Upper lobe of left lung (tissue), 6 donors: ENCODE results near the gene LRRFIP1. TPM values are rescaled to one million over a fixed set of nuclear protein-coding genes. Genes with fewer than 3 reads are reported as not detected.
"Not testable (repeated sequence)": the region's sequence is repeated elsewhere in the genome, so short reads cannot be mapped to it uniquely, and the experiment has no call there.

Experiments used
- ATAC-seq, 2 donors: fragments of 200-7000 bp; cut with Tn5 transposase; one replicate each; pipeline ENCODE4 v1.9.1; 2022; ENCODE audit warnings: mild to moderate bottlenecking in 2 of 2, moderate library complexity in 2 of 2; ENCODE audit not compliant: low FRiP score in 2 of 2
- DNase-seq, 2 donors: peaks; one replicate each; pipeline ENCODE4 v3.0.0-alpha.2; 2019 to 2020
- H3K27ac ChIP-seq, 4 donors: fragments of 200-600 bp; sonication (generic); one replicate each; pipeline ENCODE4 v1.5.1; 2016 to 2019
- H3K27me3 ChIP-seq, 4 donors: fragments of 200-600 bp; sonication (generic); one replicate each; pipeline ENCODE4 v1.5.1; 2017 to 2019
- H3K36me3 ChIP-seq, 4 donors: fragments of 200-600 bp; sonication (generic); one replicate each; pipeline ENCODE4 v1.5.1; 2016 to 2019
- H3K4me1 ChIP-seq, 4 donors: fragments of 200-600 bp; sonication (generic); one replicate each; pipeline ENCODE4 v1.5.1; 2018 to 2019
- H3K4me3 ChIP-seq, 4 donors: fragments of 200-600 bp; sonication (generic); one replicate each; pipeline ENCODE4 v1.5.1; 2017 to 2019; ENCODE audit warnings: mild to moderate bottlenecking in 2 of 4, moderate library complexity in 1 of 4
- H3K9me3 ChIP-seq, 4 donors: fragments of 200-600 bp; sonication (generic); one replicate each; pipeline ENCODE4 v1.5.1; 2018 to 2019
- CTCF ChIP-seq, 6 experiments: fragments of 450-650 bp in 4 of 6; fragments of 200-600 bp in 2 of 6; sonication (generic) in 2 of 6; IDR thresholded peaks; one replicate each; pipeline ENCODE4 v1.5.1; 2016 to 2019; ENCODE audit warnings: antibody characterized with exemption in 6 of 6
- EP300 ChIP-seq, 4 donors: sonication (generic); formaldehyde crosslinking; IDR thresholded peaks; one replicate each; pipeline ENCODE4 v1.5.1; 2017; ENCODE audit warnings: antibody characterized with exemption in 4 of 4, control low read depth in 2 of 4
- POLR2A ChIP-seq, 4 donors: fragments of 450-650 bp; IDR thresholded peaks; one replicate each; pipeline ENCODE4 v1.5.1; 2016 to 2017; ENCODE audit warnings: antibody characterized with exemption in 4 of 4, mild to moderate bottlenecking in 2 of 4
- POLR2AphosphoS5 ChIP-seq, 2 donors: sonication (generic); formaldehyde crosslinking; IDR thresholded peaks; one replicate each; pipeline ENCODE4 v1.5.1; 2017; ENCODE audit warnings: antibody characterized with exemption in 2 of 2
- WGBS, 2 donors: methylation state at CpG; one replicate each; pipeline ENCODE4 v1.1.5; 2017 to 2018; 5-methylcytosine and 5-hydroxymethylcytosine counted together
- total RNA-seq, 6 donors: library from RNA; depleted of rRNA in 4 of 6; stranded (reverse); fragments of >200 nt in 4 of 6; gene quantifications; one replicate each; pipeline versions ENCODE4 v1.1.0 to v1.2.1, GENCODE V29; 2016 to 2021
- donor health status: DM: no; HTN: no; CAD: no; lungs with moderate emphysema.
- donor health status: DM: no; HTN: yes; CAD: no; lungs with severe emphysema.

LRRFIP1 gene
- total RNA-seq, 6 donors from 2014 or later, result 185 to 291 (median 242) TPM

- H3K27ac ChIP-seq, result no peak overlapping the region
- H3K4me3 ChIP-seq, result no peak overlapping the region
- DNase-seq, result no peak
- H3K27me3 ChIP-seq, result no peaks in the 10 kb centered on the region
- TF ChIP-seq POLR2A (IDR thresholded peaks at IDR 0.05) (no peak), POLR2AphosphoS5 (IDR thresholded peaks at IDR 0.05) (no peak), EP300 (IDR thresholded peaks at IDR 0.05) (no peak), CTCF (IDR thresholded peaks at IDR 0.05) (no peak)
- no peak for ATAC-seq
- peaks cover 21 to 36% (median 30%) of the 10 kb centered on the region in 4 donors for H3K4me1 ChIP-seq
- H3K36me3 ChIP-seq, result peaks cover 17 to 46% (median 30%) of the 10 kb centered on the region in 4 donors
- WGBS, 2 donors, result 89 to 92% methylated on average over 13 to 15 of the region's 15 CpGs
- no peaks in the 10 kb centered on the region for H3K9me3 ChIP-seq
Measured at GRCh38 chr2:237746302-237747080, 119.1 kb downstream of the LRRFIP1 start.

- Histone ChIP-seq H3K4me3 (no peak overlapping the region), H3K36me3 (peaks cover 18 to 53% (median 37%) of the 10 kb centered on the region in 4 donors), H3K4me1 (peaks cover 21 to 30% (median 26%) of the 10 kb centered on the region in 4 donors), H3K9me3 (no peaks in the 10 kb centered on the region), H3K27ac (no peak overlapping the region), H3K27me3 (no peaks in the 10 kb centered on the region)
- ATAC-seq, result no peak
- WGBS, 2 donors, result 92 to 96% methylated on average over 5 to 9 of the region's 9 CpGs
- DNase-seq, result no peak
- no peak for TF ChIP-seq EP300 (IDR thresholded peaks at IDR 0.05)
- TF ChIP-seq CTCF (IDR thresholded peaks at IDR 0.05), result no peak
- TF ChIP-seq POLR2A (IDR thresholded peaks at IDR 0.05), result no peak
- TF ChIP-seq POLR2AphosphoS5 (IDR thresholded peaks at IDR 0.05), result no peak
Measured at GRCh38 chr2:237747189-237747588, 119.8 kb downstream of the LRRFIP1 start.

GRCh38 chr2:237749002-237749401 lies 121.6 kb downstream of the LRRFIP1 start:
- TF ChIP-seq EP300 (IDR thresholded peaks at IDR 0.05) (no peak), POLR2A (IDR thresholded peaks at IDR 0.05) (no peak), CTCF (IDR thresholded peaks at IDR 0.05) (no peak), POLR2AphosphoS5 (IDR thresholded peaks at IDR 0.05) (no peak)
- no peaks in the 10 kb centered on the region for H3K27me3 ChIP-seq
- ATAC-seq, result no peak
- H3K4me1 ChIP-seq, result peaks cover 8 to 16% (median 12%) of the 10 kb centered on the region in 4 donors
- 94 to 95% methylated on average over 11 of the region's 11 CpGs for WGBS, 2 donors
- no peak for DNase-seq
- H3K9me3 ChIP-seq, result no peaks in the 10 kb centered on the region
- peaks cover 18 to 71% (median 50%) of the 10 kb centered on the region in 4 donors for H3K36me3 ChIP-seq
- H3K4me3 ChIP-seq, result no peak overlapping the region
- H3K27ac ChIP-seq, result no peak overlapping the region

DNA sequence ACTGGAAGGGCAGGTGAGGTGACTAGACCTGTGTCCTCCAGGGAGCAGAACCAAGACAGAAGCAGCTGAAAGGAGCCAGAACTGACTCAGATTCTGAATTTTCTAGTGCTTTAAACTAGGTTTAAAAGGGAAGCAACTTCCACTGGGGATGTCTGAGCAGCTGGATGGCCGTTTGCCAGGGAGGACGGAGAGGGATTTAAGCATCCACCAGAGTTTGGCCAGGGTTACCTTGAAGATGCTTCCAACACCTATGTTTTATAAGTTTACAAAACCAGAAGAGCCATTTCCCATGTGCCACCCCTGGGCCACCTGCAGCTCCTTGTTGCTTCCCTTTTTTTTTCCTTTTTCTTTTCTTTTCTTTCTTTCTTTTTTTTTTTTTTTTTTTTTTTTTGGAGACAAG lies 122.6 kb downstream of the LRRFIP1 start:
- WGBS, 2 donors, result 82 to 96% methylated on average over 2 of the region's 2 CpGs
- no peak overlapping the region for H3K27ac ChIP-seq
- no peak overlapping the region for H3K4me3 ChIP-seq
- no peak for DNase-seq
- peaks cover 0 to 6% (median 3%) of the 10 kb centered on the region in 4 donors for H3K4me1 ChIP-seq
- H3K36me3 ChIP-seq, result peaks cover 25 to 76% (median 57%) of the 10 kb centered on the region in 4 donors
- no peaks in the 10 kb centered on the region for H3K27me3 ChIP-seq
- no peak for ATAC-seq
- TF ChIP-seq CTCF (IDR thresholded peaks at IDR 0.05) (no peak), POLR2A (IDR thresholded peaks at IDR 0.05) (no peak), EP300 (IDR thresholded peaks at IDR 0.05) (no peak), POLR2AphosphoS5 (IDR thresholded peaks at IDR 0.05) (no peak)
- no peaks in the 10 kb centered on the region for H3K9me3 ChIP-seq

GRCh38 chr2:237750441-237750840 lies 123.1 kb downstream of the LRRFIP1 start:
- WGBS, 2 donors, result 95 to 97% methylated on average over 6 to 15 of the region's 15 CpGs
- not testable (repeated sequence) for H3K4me3 ChIP-seq, H3K9me3 ChIP-seq, H3K27me3 ChIP-seq, H3K4me1 ChIP-seq, DNase-seq, H3K27ac ChIP-seq, ATAC-seq
- peaks cover 30 to 80% (median 62%) of the 10 kb centered on the region in 4 donors for H3K36me3 ChIP-seq
